ENCODE measurements around the gene KCNK7. TPM values are rescaled to one million over a fixed set of nuclear protein-coding genes. Genes with fewer than 3 reads are reported as not detected.

Gene KCNK7
- total and polyA plus RNA-seq, 2 experiments from 2014 or later, result 0.60 TPM; not detected in 1

- H3K9me2 ChIP-seq (ENCODE audit: insufficient read depth), result no peaks in the 10 kb centered on the region
- TF ChIP-seq EZH2phosphoT487 (IDR thresholded peaks at IDR 0.05; ENCODE audit: unreplicated experiment), result no peak
- TF ChIP-seq CTCF (conservative IDR thresholded peaks at IDR 0.05; ENCODE audit: low read depth in 2 of 2), result no peak
- no peak for TF ChIP-seq POLR2AphosphoS5 (IDR thresholded peaks at IDR 0.05; ENCODE audit: low read depth)
- TF ChIP-seq EZH2 (IDR thresholded peaks at IDR 0.05; ENCODE audit: low read depth, unreplicated experiment), result no peak
- no peak for TF ChIP-seq REST (IDR thresholded peaks at IDR 0.05; ENCODE audit: unreplicated experiment)
- no peak for TF ChIP-seq CREB1 (CRISPR knock-in tag; IDR thresholded peaks at IDR 0.05; ENCODE audit: low read depth)
- TF ChIP-seq NANOG (IDR thresholded peaks at IDR 0.05; ENCODE audit: borderline replicate concordance), result no peak
- TF ChIP-seq ZNF462 (CRISPR knock-in tag; IDR thresholded peaks at IDR 0.05), result no peak
- TF ChIP-seq ZNF331 (CRISPR knock-in tag; IDR thresholded peaks at IDR 0.05; ENCODE audit: low read depth), result no peak
- TF ChIP-seq ZNF114 (CRISPR knock-in tag; IDR thresholded peaks at IDR 0.05), result no peak
- TF ChIP-seq ETS1 (IDR thresholded peaks at IDR 0.05), result no peak
- no peak for TF ChIP-seq STAT1 (IDR thresholded peaks at IDR 0.05; ENCODE audit: unreplicated experiment)
- no peak for TF ChIP-seq JUNB (IDR thresholded peaks at IDR 0.05; ENCODE audit: unreplicated experiment)
- DNase-seq (ENCODE audit: low spot score) (no peak), ATAC-seq (no peak)
- no peaks in the 10 kb centered on the region for H3K79me2 ChIP-seq (replicated peaks; ENCODE audit: insufficient read depth)
- peak overlapping the region; percentile 30; the same call in 1 of the 3 replicates for H3K4me3 Mint-ChIP-seq
- H3K36me3 Mint-ChIP-seq (ENCODE audit: low read depth), result peaks cover 2% of the 10 kb centered on the region; the same call in 1 of the 3 replicates
- no peaks in the 10 kb centered on the region for H4K20me1 ChIP-seq (replicated peaks; ENCODE audit: insufficient read depth)
- H3K36me3 ChIP-seq (ENCODE audit: insufficient read depth), result no peaks in the 10 kb centered on the region
- peaks cover 13% of the 10 kb centered on the region; the same call in 1 of the 2 replicates for H3K4me1 ChIP-seq (ENCODE audit: insufficient read depth)
- H3K27ac ChIP-seq (ENCODE audit: low read depth), result no peak overlapping the region
- peaks cover 60% of the 10 kb centered on the region for H3K27me3 Mint-ChIP-seq (ENCODE audit: insufficient read depth, low read depth, poor library complexity)
- H3F3A ChIP-seq (replicated peaks; ENCODE audit: low read depth), result peaks cover 36% of the 10 kb centered on the region
- H3K9me3 Mint-ChIP-seq, result no peaks in the 10 kb centered on the region
- no peak overlapping the region for H3K27ac Mint-ChIP-seq
- no peak overlapping the region for H3K4me2 ChIP-seq
- no peak overlapping the region for H3K4me3 ChIP-seq
- H3K27me3 ChIP-seq (ENCODE audit: insufficient read depth), result peaks cover 71% of the 10 kb centered on the region
- peaks cover 26% of the 10 kb centered on the region for H3K4me1 Mint-ChIP-seq
- no peak overlapping the region for H2AFZ ChIP-seq
Measured at GRCh38 chr11:65590240-65590738, 5.3 kb downstream of the KCNK7 start.

Measured in GM23338 (cell line).